Skin epidermis (tissue), 12 donors: ENCODE measurements around the gene TAF11.

Experiments used
- H3K27ac ChIP-seq, 21 experiments: fragments of 200-600 bp; sonication (generic) in 11 of 21; one replicate each; pipeline ENCODE4 v1.5.0; 2020; ENCODE audit warnings: mild to moderate bottlenecking in 3 of 21, inconsistent platforms in 2 of 21, moderate library complexity in 2 of 21
- H3K4me3 ChIP-seq, 7 experiments: fragments of 200-600 bp; sonication (generic) in 2 of 7; one replicate each; pipeline ENCODE4 v1.5.0; 2020; ENCODE audit warnings: inconsistent platforms in 2 of 7, mild to moderate bottlenecking in 2 of 7, moderate library complexity in 1 of 7

Gene TAF11

DNA sequence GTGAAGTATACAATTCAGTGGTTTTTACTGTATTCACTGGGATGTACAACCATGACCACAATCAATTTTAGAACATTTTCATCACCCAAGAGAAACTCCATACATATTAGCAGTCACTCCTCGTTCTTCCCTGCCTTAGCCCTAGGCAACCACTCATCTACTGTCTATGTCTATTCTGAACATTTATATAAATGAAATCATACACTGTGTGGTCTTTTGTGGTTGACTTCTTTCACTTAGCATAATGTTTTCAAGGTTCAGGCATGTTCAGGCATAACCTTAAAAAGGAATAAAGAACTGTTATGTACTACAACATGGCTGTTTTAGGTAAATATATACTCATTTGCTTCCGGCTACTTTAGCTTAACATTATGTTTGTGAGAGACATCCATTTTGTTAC, 58.7 kb downstream of the TAF11 start:
- peak overlapping the region in 1 of 21 experiments; percentile 21 for H3K27ac ChIP-seq
- H3K4me3 ChIP-seq = no peak overlapping the region
